CD4-positive, alpha-beta T cell treated with Interleukin-17A for 4 hours (primary cell): ENCODE data around the gene MID1.

ENCODE experiments used
- DNase-seq: peaks from one replicate; pipeline ENCODE4 v3.0.0-alpha.2; 2020; ENCODE audit warnings: mixed read lengths

The MID1 gene

GRCh38 chrX:10484683-10485247 lies 135.6 kb downstream of the MID1 start:
- DNase-seq, result no peak

GRCh38 chrX:10483191-10483831 lies 137.1 kb downstream of the MID1 start:
- DNase-seq, result no peak

GRCh38 chrX:10482708-10483107 lies 137.7 kb downstream of the MID1 start:
- no peak for DNase-seq

- no peak for DNase-seq
Observed at GRCh38 chrX:10482261-10482660, 138.1 kb downstream of the MID1 start.

- DNase-seq, result no peak
Observed at GRCh38 chrX:10480861-10481260, 139.5 kb downstream of the MID1 start.

- DNase-seq, result no peak
Observed at GRCh38 chrX:10479508-10479907, 140.9 kb downstream of the MID1 start.

- DNase-seq, result no peak
Observed at GRCh38 chrX:10477525-10477924, 142.9 kb downstream of the MID1 start.

GRCh38 chrX:10474913-10475568 lies 145.3 kb downstream of the MID1 start:
- no peak for DNase-seq

GRCh38 chrX:10474510-10474909 lies 145.9 kb downstream of the MID1 start:
- DNase-seq, result no peak

GRCh38 chrX:10471418-10471817 lies 149.0 kb downstream of the MID1 start:
- no peak for DNase-seq

- DNase-seq, result no peak
Observed at GRCh38 chrX:10470009-10470408, 150.4 kb downstream of the MID1 start.

GRCh38 chrX:10467793-10468192 lies 152.6 kb downstream of the MID1 start:
- no peak for DNase-seq

- no peak for DNase-seq
Observed at GRCh38 chrX:10465254-10465653, 155.1 kb downstream of the MID1 start.

GRCh38 chrX:10457092-10457491 lies 163.3 kb downstream of the MID1 start:
- no peak for DNase-seq

GRCh38 chrX:10453945-10454344 lies 166.4 kb downstream of the MID1 start:
- no peak for DNase-seq

GRCh38 chrX:10450959-10451355 lies 169.4 kb downstream of the MID1 start:
- no peak for DNase-seq

GRCh38 chrX:10450229-10450958 lies 170.0 kb downstream of the MID1 start:
- DNase-seq, result no peak

- no peak for DNase-seq
Observed at GRCh38 chrX:10447564-10448214, 172.7 kb downstream of the MID1 start.

GRCh38 chrX:10444204-10444603 lies 176.2 kb downstream of the MID1 start:
- no peak for DNase-seq

- no peak for DNase-seq
Observed at GRCh38 chrX:10441464-10441863, 178.9 kb downstream of the MID1 start.

- DNase-seq, result no peak
Observed at GRCh38 chrX:10433296-10433965, 187.0 kb downstream of the MID1 start.

GRCh38 chrX:10429908-10430307 lies 190.5 kb downstream of the MID1 start:
- DNase-seq, result no peak

GRCh38 chrX:10427249-10427648 lies 193.1 kb downstream of the MID1 start:
- DNase-seq, result no peak
